B cell (primary cell): ENCODE measurements around the gene HES4. TPM values are rescaled to one million over a fixed set of nuclear protein-coding genes. Genes with fewer than 3 reads are reported as not detected.

Experiments
- ATAC-seq: fragments of 200-7000 bp; cut with Tn5 transposase; one replicate; pipeline ENCODE4 v1.10.0; 2021; ENCODE audit warnings: low read depth, mild to moderate bottlenecking, moderate number of reproducible peaks, moderate library complexity
- CTCF ChIA-PET: fragments of 350-600 bp; sonication (Branson Sonifier 250); formaldehyde crosslinking; loops from one replicate; lab custom pipeline; 2021; ENCODE audit warnings: antibody characterized with exemption, inconsistent platforms; lab: Charles Lee
- POLR2A ChIA-PET: fragments of 350-600 bp; sonication (Branson Sonifier 250); formaldehyde crosslinking; loops from one replicate; lab custom pipeline; 2021; ENCODE audit warnings: antibody characterized with exemption; lab: Charles Lee
- DNase-seq: peaks from one replicate; pipeline ENCODE4 v3.0.0; 2013
- H2AFZ ChIP-seq: 2 replicates; pipeline ENCODE4 v1.6.1; 2012; ENCODE audit warnings: mild to moderate bottlenecking, low read depth, low read length; ENCODE audit not compliant: insufficient read depth, poor library complexity, severe bottlenecking
- H3K27ac ChIP-seq, 2 donors: 1 replicate in 1 of 2; 2 replicates in 1 of 2; pipeline ENCODE4 v1.5.1; 2012 to 2013; ENCODE audit warnings: low read length in 2 of 2, mild to moderate bottlenecking in 2 of 2, moderate library complexity in 1 of 2
- H3K27me3 ChIP-seq, 4 experiments: fragments of 200-600 bp in 1 of 4; sonication (generic) in 1 of 4; replicated peaks in 1 of 4; 1 replicate in 2 of 4; 2 replicates in 2 of 4; pipeline versions ENCODE4 v1.6.1 to v1.7.0; 2013 to 2016; ENCODE audit warnings: low read length in 3 of 4, mild to moderate bottlenecking in 2 of 4, mixed read lengths in 1 of 4, moderate library complexity in 1 of 4; ENCODE audit not compliant: insufficient read depth in 4 of 4, control insufficient read depth in 3 of 4; ENCODE audit errors: control extremely low read depth in 1 of 4
- H3K36me3 ChIP-seq, 2 experiments: replicated peaks in 1 of 2; 1 replicate in 1 of 2; 2 replicates in 1 of 2; pipeline versions ENCODE4 v1.6.1 to v1.7.1; 2013; ENCODE audit warnings: low read length in 1 of 2; ENCODE audit not compliant: insufficient read depth in 2 of 2, control insufficient read depth in 1 of 2; ENCODE audit errors: control extremely low read depth in 1 of 2, extremely low read depth in 1 of 2
- H3K4me1 ChIP-seq, 2 donors: fragments of 200-600 bp in 1 of 2; sonication (generic) in 1 of 2; 1 replicate in 1 of 2; 2 replicates in 1 of 2; pipeline versions ENCODE4 v1.5.1 to v1.6.1; 2013 to 2017; ENCODE audit warnings: low read length in 2 of 2; ENCODE audit not compliant: control insufficient read depth in 2 of 2, insufficient read depth in 2 of 2
- H3K4me2 ChIP-seq: replicated peaks from 2 replicates; pipeline ENCODE3; 2012; ENCODE audit warnings: mild to moderate bottlenecking, low read depth, low read length; ENCODE audit not compliant: poor library complexity, severe bottlenecking
- H3K4me3 ChIP-seq, 5 experiments: fragments of 200-600 bp in 1 of 5; sonication (generic) in 1 of 5; 1 replicate in 3 of 5; 2 replicates in 2 of 5; pipeline versions ENCODE4 v1.5.1 to v1.7.0; 2011 to 2016; ENCODE audit warnings: low read length in 4 of 5, mild to moderate bottlenecking in 4 of 5, low read depth in 2 of 5, control low read depth in 1 of 5, moderate library complexity in 1 of 5; ENCODE audit not compliant: insufficient read depth in 1 of 5; ENCODE audit errors: control extremely low read depth in 1 of 5, extremely low read depth in 1 of 5
- H3K79me2 ChIP-seq: fragments of 200-600 bp; sonication (generic); one replicate; pipeline ENCODE4 v1.6.0; 2016; ENCODE audit warnings: low read length; ENCODE audit not compliant: control insufficient read depth, insufficient read depth
- H3K9ac ChIP-seq: fragments of 200-600 bp; sonication (generic); 2 replicates; pipeline ENCODE4 v1.6.1; 2017; ENCODE audit warnings: mild to moderate bottlenecking, low read length, moderate library complexity
- H3K9me3 ChIP-seq, 3 donors: one replicate each; pipeline versions ENCODE4 v1.6.1 to v1.7.1; 2013; ENCODE audit warnings: low read length in 2 of 3; ENCODE audit not compliant: control insufficient read depth in 2 of 3, insufficient read depth in 1 of 3; ENCODE audit errors: control extremely low read depth in 1 of 3
- H4K20me1 ChIP-seq: 2 replicates; pipeline ENCODE4 v1.6.0; 2012; ENCODE audit warnings: mild to moderate bottlenecking, low read length; ENCODE audit not compliant: insufficient read depth, control insufficient read depth, poor library complexity, severe bottlenecking
- H3K27ac Mint-ChIP-seq: one replicate; pipeline ENCODE4 v1.8.0; 2021; ENCODE audit warnings: mixed read lengths
- H3K27me3 Mint-ChIP-seq: one replicate; pipeline ENCODE4 v1.8.0; 2021; ENCODE audit warnings: mixed read lengths
- H3K4me1 Mint-ChIP-seq: one replicate; pipeline ENCODE4 v1.8.0; 2021; ENCODE audit warnings: mixed read lengths
- H3K4me3 Mint-ChIP-seq: one replicate; pipeline ENCODE4 v1.8.0; 2021; ENCODE audit warnings: mixed read lengths
- H3K9me3 Mint-ChIP-seq: one replicate; pipeline ENCODE4 v1.8.0; 2022; ENCODE audit warnings: mixed read lengths; ENCODE audit not compliant: insufficient read depth
- CTCF ChIP-seq: fragments of 200-600 bp; IDR thresholded peaks from one replicate; pipeline ENCODE4 v1.8.0; 2022; ENCODE audit warnings: antibody characterized with exemption, mild to moderate bottlenecking
- EZH2 ChIP-seq: IDR thresholded peaks from 2 replicates; pipeline ENCODE4 v1.6.1; 2012; ENCODE audit warnings: borderline replicate concordance, low read depth, mild to moderate bottlenecking, moderate library complexity, low read length; ENCODE audit not compliant: insufficient read depth, poor library complexity, severe bottlenecking
- WGBS: methylation state at CpG from one replicate; pipeline ENCODE4 v1.1.5; 2013; ENCODE audit warnings: missing lambda C conversion rate; ENCODE audit not compliant: insufficient coverage; 5-methylcytosine and 5-hydroxymethylcytosine counted together
- intact Hi-C: fragments of 100-400 bp; cut with micrococcal nuclease; formaldehyde crosslinking; loops from one replicate; pipeline ENCODE4 v1.10.0; 2022
- polyA plus RNA-seq: library from polyadenylated mRNA; depleted of rRNA; stranded (reverse); fragments of >200 nt; gene quantifications from 2 replicates; pipeline ENCODE4 v1.2.3, GENCODE V29; 2012
- total RNA-seq, 2 donors: library from RNA; stranded (reverse); fragments of 120-200 nt in 1 of 2; gene quantifications; 1 replicate in 1 of 2; 2 replicates in 1 of 2; pipeline versions ENCODE4 v1.2.3 to v1.2.4, GENCODE V29; 2013 to 2022

HES4 gene
- total and polyA plus RNA-seq, 2 donors (not counting 1 experiment from before 2014, with no cell fraction given): 3.2 to 4.5 TPM

- H3K4me3 ChIP-seq: no peak overlapping the region
- peaks cover 0 to 64% (median 22%) of the 10 kb centered on the region in 4 experiments for H3K27me3 ChIP-seq
- DNase-seq (peak; percentile 53), ATAC-seq (no peak)
- no peaks in the 10 kb centered on the region for H3K36me3 ChIP-seq
- H4K20me1 ChIP-seq: no peaks in the 10 kb centered on the region
- peaks cover 30 to 40% of the 10 kb centered on the region in 2 donors for H3K4me1 ChIP-seq
- intact Hi-C loops: no loop called here
- H3K4me1 Mint-ChIP-seq: peaks cover 14% of the 10 kb centered on the region
- H2AFZ ChIP-seq: no peak overlapping the region
- WGBS: 43% methylated on average over 24 of the region's 24 CpGs
- H3K27me3 Mint-ChIP-seq: peaks cover 23% of the 10 kb centered on the region
- H3K9ac ChIP-seq: no peak overlapping the region
- peaks cover 0 to 34% (median 0%) of the 10 kb centered on the region in 3 donors for H3K9me3 ChIP-seq
- no peak for TF ChIP-seq CTCF
- no peak for TF ChIP-seq EZH2
- peak overlapping the region; percentile 63 for H3K4me3 Mint-ChIP-seq
- no peak overlapping the region for H3K27ac ChIP-seq
- H3K79me2 ChIP-seq: no peaks in the 10 kb centered on the region
- H3K9me3 Mint-ChIP-seq: no peaks in the 10 kb centered on the region
- no peak overlapping the region for H3K4me2 ChIP-seq
- H3K27ac Mint-ChIP-seq: no peak overlapping the region
- POLR2A ChIA-PET: interaction anchor here (0.5 kb wide), 1 partner anchor 1248 kb away, joined by 7 read pairs; no protein-coding TSS in a partner anchor
- CTCF ChIA-PET: interaction anchor here (1.0 to 1.5 kb wide), 3 partner anchors 10 to 16 kb away, joined by 3 to 6 read pairs (median 4); partner anchors contain the start of gene ISG15
These were observed 2.8 kb downstream of the HES4 start for GRCh38 chr1:996851-997712.
